T-helper 1 cell (primary cell): ENCODE data around the gene SNED1.

Experiments used
- DNase-seq, 5 donors: peaks; one replicate each; pipeline ENCODE4 v3.0.0-alpha.2; 2012 to 2020

The SNED1 gene

GRCh38 chr2:241068942-241069810 lies 70.8 kb downstream of the SNED1 start:
- peak in 1 of 5 donors; percentile 15 for DNase-seq

DNA sequence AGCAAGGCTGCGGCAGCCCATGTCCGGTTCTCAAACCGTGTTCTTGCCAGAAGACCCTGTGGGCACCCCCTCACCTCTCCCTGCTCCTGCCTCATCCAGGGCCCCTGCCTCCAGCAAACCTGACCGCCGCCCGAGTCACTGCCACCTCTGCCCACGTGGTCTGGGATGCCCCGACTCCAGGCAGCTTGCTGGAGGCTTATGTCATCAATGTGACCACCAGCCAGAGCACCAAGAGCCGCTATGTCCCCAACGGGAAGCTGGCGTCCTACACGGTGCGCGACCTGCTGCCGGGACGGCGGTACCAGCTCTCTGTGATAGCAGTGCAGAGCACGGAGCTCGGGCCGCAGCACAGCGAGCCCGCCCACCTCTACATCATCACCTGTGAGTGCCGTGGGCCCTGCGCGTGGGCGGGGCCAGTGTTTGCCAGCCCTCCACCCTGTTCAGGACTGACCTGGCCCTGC lies 71.4 kb downstream of the SNED1 start:
- no peak for DNase-seq

- no peak for DNase-seq
Measured at GRCh38 chr2:241070361-241070760, 71.9 kb downstream of the SNED1 start.

GRCh38 chr2:241070811-241071676 lies 72.6 kb downstream of the SNED1 start:
- no peak for DNase-seq

DNA sequence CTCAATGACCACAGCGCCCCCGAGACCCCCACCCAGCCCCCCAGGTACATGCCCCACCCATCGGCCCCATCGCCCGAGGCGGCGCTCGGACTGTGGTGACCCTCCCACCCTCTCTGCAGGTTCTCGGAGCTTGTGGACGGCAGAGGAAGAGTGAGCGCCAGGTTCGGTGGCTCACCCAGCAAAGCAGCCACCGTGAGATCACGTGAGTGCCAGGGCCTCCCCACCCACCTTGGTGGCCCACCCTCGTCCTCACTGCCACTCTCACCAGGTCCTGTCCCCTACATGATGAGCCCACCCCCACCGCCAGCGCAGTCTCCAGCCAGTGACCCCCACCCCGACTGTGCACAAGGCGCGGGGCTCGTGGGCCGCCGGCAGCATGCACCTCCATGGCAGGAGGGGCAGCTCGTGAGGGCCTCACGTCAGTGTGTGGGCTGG lies 73.3 kb downstream of the SNED1 start:
- DNase-seq, result no peak

DNA sequence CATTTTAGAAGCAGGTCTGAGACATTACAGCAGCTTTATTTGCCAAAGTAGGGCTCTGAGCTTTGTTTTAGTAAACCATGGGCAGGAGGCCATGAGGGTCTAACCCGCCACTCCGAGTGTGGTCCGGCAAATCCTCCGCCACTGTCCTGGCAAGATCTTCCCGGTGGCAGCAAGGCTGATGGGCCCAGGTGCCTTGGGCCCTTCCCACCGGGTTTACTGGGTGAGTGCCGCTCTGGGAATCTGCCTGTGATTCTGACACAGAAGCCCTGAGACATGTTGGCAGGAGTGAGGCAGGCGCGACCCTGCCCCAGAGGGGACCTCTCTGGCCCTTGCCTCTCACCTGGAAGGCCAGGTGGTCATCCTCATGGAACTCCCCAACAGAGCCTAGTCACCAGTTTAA lies 73.7 kb downstream of the SNED1 start:
- DNase-seq, result no peak

DNA sequence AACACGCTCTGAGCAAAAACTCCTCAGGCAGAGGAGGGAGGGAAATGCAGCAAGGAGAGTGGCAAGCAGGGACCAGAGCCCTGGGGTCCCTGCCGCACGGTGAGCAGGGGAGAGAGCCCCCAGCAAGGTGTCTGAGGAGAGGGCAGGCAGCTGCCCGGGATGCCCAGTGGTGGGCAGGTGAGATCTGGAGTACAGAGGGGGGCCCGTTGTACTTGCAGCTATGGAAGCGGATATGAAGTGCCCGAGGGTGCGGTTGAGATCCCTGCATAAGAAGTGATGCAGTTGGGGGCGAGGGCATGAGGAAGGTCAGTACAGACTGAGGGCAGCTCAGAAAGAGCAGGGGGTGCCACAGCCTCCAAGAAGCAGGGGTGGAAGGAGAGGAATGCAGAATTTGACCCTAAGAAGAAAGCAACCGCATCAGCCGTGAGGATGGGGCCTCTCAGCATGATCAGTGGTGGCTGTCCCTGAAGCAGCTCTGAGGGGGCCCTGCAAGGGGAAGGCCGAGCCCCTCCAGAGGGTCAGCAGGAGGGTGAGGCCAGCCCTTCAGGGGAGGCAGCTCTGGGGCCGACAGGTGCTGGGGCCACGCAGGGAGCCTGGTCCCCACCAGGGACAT lies 74.2 kb downstream of the SNED1 start:
- DNase-seq, result no peak

DNA sequence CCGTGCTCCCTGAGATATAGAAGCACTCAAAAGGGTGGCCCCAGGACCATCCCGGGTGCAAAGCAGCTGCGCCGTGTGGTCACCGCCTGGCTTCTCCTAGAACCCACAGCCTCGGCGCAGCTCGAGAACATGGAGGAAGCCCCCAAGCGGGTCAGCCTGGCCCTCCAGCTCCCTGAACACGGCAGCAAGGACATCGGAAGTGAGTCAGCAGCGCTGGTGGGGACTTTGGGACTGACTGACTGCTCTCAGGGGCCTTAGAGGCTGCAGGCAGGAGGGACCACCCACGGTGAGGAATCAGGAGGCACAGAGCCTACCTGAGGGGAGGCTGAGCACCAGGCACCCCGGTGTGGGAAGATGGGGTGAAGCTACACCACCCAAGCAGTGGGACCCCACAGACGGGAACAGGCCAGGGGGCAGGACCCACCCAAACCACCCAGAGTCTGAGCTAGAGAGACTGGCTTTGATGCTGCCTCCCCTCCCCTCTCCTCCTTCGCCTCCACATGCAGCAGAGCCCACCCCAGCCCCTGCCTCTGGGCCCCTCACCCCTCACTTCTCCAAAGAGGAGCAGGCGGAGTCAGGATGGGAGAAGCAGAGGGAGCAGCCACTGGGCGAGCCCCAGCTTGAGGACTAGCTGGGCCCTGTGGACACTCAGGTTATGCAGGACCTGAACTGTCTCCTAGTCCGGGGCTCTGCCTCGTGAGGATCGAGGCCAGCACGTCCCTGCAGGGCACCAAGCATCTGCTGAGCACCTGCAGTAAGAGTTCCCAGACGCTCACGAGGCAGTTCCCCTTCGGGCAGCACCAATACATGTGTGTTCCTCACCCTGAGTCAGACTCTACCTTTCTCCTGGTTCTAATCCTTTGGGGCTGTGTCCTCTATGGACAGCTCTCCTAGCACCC lies 75.0 kb downstream of the SNED1 start:
- DNase-seq, result no peak

DNA sequence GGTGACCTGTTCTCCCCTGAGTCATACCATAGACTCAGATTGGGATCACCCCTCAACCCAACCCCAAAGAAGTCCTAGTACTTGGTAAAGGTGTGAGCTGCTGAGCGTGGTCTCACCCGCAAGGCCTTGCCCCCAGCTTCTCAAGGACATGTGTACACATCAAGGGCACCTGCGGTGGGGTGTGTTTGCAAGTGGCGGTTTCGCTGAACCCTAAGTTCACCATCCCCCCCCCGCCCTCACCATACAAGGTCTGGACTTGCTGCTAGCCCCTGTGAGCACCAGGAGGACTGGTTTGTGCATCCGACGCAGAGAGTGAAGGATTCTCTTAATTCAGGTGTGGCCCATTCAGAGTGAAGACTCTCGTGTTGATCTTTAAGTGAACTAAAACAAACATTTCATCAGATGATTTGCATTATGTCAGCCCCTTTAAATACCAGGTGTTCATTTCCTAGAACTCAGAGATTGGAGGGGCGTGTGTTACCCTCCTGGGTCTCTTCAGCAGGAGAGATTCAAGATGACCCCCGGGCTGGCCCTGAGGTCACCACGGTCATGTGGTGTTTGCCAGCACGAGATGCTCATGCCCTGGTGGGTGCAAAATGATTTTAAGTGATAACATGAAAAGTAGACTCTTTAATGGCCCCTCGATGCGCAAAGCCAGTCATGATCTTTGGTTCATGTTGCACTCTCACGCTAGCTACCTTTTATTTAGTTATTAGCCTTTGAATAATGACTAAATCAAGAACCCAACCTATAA lies 75.8 kb downstream of the SNED1 start:
- DNase-seq, result no peak

- DNase-seq, result no peak
Measured at GRCh38 chr2:241074901-241075540, 76.6 kb downstream of the SNED1 start.

- DNase-seq, result no peak
Measured at GRCh38 chr2:241080405-241081189, 82.2 kb downstream of the SNED1 start.

GRCh38 chr2:241081190-241081642 lies 82.8 kb downstream of the SNED1 start:
- DNase-seq, result no peak

DNA sequence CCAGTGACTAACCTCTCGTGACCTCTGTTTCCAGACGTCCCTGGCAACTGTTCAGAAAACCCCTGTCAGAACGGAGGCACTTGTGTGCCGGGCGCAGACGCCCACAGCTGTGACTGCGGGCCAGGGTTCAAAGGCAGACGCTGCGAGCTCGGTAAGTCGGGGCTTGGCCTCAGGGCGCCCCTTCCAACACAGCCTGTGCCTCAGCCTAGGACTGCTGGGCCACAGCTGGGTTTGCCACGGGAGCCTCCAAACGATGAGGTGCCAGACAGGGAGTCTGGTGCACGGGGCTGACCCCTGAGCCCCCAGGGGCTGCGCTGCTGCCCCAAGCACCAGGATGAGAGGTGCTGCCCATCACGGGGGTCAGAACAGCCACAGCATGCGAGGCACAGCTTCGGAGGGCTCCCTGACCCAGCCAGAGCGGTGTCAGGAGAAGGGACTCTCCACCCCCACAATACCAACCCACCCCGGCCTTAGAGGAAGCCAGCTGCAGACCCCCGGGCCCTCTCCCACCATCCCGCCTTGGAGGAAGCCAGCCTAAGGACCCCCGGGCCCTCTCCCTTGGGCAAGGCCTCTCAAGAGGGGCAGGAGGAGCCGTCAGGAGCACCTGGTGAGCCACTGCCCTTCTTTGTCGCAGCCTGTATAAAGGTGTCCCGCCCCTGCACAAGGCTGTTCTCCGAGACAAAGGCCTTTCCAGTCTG lies 83.4 kb downstream of the SNED1 start:
- DNase-seq, result no peak

DNA sequence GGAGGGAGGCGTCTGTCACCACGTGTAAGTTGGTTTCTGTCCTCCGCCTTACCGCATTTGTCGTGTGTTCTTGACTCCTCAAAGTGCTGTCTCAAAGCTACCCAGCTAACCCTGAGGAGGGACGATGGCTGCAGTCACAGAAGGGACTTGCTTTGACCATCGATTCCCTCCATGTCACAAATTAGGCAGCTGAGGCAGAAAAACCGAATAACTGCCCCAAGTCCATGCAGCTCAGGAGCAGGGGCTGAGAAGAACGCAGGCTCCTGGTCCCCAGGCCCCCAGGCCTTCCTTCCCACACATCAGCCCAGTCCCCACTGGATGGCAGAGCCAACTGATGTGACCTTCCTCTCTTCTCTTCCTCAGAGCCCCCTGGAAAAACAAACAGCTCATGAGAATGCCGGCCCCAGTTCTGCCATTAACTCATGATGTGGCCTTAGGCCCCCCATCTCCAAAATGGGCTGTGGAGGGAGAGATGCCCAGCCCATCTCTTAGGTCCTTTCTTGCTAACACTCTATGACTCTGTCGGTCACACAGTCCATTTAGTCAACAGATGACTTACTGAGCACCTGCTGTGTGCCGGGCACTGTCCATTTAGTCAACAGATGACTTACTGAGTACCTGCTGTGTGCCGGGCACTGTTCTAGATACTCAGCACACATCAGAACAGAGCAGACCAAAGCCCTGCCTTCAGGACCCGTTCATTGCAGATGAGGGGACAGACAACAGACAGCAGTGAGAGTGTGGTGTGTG lies 84.1 kb downstream of the SNED1 start:
- no peak for DNase-seq

- no peak for DNase-seq
Measured at GRCh38 chr2:241083091-241083415, 84.6 kb downstream of the SNED1 start.

DNA sequence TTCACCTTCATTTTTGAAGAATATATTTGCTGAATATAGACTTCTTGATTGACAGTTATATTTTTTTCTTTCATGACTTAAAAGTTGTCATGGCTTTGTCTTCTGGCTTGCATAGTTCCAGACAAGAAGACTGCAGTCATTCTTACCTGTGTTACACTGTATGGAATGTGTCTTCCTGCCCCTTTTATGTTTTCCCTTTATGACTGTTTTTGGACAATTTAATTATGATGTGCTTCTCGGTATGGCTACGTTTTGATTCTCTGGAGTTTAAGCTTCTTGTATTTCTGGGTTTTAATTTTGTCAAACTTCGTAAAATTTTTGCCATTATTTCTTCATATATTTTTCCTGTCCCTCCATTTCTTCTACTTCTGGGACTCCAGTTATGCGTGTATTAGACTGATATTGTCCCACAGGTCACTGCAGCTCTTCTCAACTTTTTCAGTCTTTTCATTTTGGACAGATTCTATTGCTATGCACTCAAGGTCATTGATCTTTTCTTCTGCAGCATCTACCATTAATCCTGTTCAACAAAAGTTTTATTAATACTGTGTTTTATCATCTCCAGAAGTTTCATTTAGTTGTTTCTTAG lies 86.5 kb downstream of the SNED1 start:
- no peak for DNase-seq

DNA sequence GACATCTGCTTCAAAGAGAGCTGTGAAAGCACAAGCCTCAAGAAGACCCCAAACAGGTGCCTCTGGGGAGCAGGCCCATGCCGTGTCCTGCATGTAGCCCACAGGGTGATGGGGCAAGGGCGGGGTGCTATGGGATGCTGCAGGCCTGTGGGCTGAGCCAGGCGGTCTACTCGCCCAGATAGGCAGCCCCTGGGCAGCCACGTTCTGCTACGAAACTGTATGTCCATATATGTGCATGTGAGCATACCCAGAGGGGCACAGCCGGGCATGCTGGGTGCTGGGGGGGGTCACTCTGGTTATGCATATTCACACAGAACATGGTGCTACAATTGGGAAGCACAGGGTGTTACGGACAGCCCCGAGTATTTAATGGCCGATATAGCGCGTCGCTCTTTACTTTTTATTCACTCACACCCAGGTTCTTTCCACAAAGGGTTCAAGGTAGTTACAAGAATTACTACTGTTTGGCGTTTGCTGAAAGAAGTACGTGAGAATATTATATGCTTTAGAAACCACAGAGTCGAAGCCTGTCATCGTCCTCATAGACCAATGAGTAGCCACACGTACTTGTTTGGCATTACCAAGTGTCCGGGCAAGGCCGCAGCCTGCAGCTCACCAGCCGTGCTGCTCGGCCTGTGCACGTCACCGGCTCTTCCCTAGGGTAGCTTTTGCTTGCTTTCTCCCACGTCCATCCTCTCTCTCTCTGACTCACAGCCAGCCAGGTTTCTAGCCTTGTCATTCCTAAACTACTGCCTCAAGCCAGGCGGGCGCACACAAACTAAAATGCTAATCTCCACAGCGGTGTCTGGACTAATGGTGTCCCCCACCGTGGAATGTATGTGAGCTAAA lies 89.2 kb downstream of the SNED1 start:
- no peak for DNase-seq
